Panc1 (cell line): ENCODE results near the gene MED25. TPM values are rescaled to one million over a fixed set of nuclear protein-coding genes. Genes with fewer than 3 reads are reported as not detected.

Experiments used
- ATAC-seq: fragments of 200-7000 bp; cut with Tn5 transposase; 2 replicates; pipeline ENCODE4 v1.9.1; 2020; ENCODE audit warnings: mild to moderate bottlenecking, moderate library complexity
- BruUV-seq: library from RNA; stranded (reverse); fragments of 400-500 nt; replicated peaks from 2 replicates; lab custom pipeline; 2021; lab: Mats Ljungman, UMichigan
- CTCF ChIA-PET: fragments of 300-600 bp; sonication (Branson Sonifier 250); formaldehyde crosslinking; loops from one replicate; lab custom pipeline; 2022; ENCODE audit warnings: antibody characterized with exemption; lab: Charles Lee
- POLR2A ChIA-PET: fragments of 300-600 bp; sonication (Branson Sonifier 250); formaldehyde crosslinking; loops from one replicate; lab custom pipeline; 2022; ENCODE audit warnings: antibody characterized with exemption; lab: Charles Lee
- DNase-seq: peaks from one replicate; pipeline ENCODE4 v3.0.0-alpha.2; 2010; ENCODE audit warnings: low read depth, low spot score
- H3K27ac ChIP-seq: 2 replicates; pipeline ENCODE4 v1.5.1; 2011; ENCODE audit warnings: mild to moderate bottlenecking, low read length, inconsistent platforms
- H3K27me3 ChIP-seq: fragments of 200-500 bp; sonication (Bioruptor generic); 2 replicates; pipeline ENCODE4 v1.6.0; 2014; ENCODE audit warnings: low read length, inconsistent platforms; ENCODE audit not compliant: control insufficient read depth, insufficient read depth
- H3K36me3 ChIP-seq: fragments of 200-500 bp; sonication (Bioruptor generic); 2 replicates; pipeline ENCODE4 v1.5.1; 2014; ENCODE audit warnings: inconsistent platforms, mild to moderate bottlenecking, low read length, moderate library complexity; ENCODE audit not compliant: control insufficient read depth, insufficient read depth
- H3K4me1 ChIP-seq: 2 replicates; pipeline ENCODE4 v1.5.1; 2011; ENCODE audit warnings: inconsistent platforms, mild to moderate bottlenecking, low read length, moderate library complexity; ENCODE audit not compliant: control insufficient read depth, insufficient read depth
- H3K4me3 ChIP-seq, 2 experiments: 2 replicates each; pipeline ENCODE4 v1.5.1; 2011 to 2012; ENCODE audit warnings: low read depth in 2 of 2, low read length in 2 of 2, mild to moderate bottlenecking in 2 of 2, inconsistent platforms in 1 of 2, moderate library complexity in 1 of 2
- H3K9me3 ChIP-seq: fragments of 200-500 bp; sonication (Bioruptor generic); 2 replicates; pipeline ENCODE4 v1.5.1; 2014; ENCODE audit warnings: low read depth, mild to moderate bottlenecking, inconsistent platforms, low read length, moderate library complexity; ENCODE audit not compliant: control insufficient read depth, insufficient read depth
- POLR2AphosphoS5 ChIP-seq: IDR thresholded peaks from 2 replicates; pipeline ENCODE4 v1.6.1; 2012; ENCODE audit warnings: mild to moderate bottlenecking, low read depth, low read length, moderate library complexity
- SIN3A ChIP-seq: IDR thresholded peaks from 2 replicates; pipeline ENCODE4 v1.6.1; 2012; ENCODE audit warnings: low read depth, mild to moderate bottlenecking, low read length, moderate library complexity, borderline replicate concordance; ENCODE audit not compliant: insufficient read depth
- TCF7L2 ChIP-seq: IDR thresholded peaks from 2 replicates; pipeline ENCODE4 v1.6.1; 2011; ENCODE audit warnings: mild to moderate bottlenecking, low read depth, low read length, inconsistent platforms
- in situ Hi-C: cut with HindIII; loops from 2 replicates; pipeline ENCODE4 v1.10.0; 2016; ENCODE audit warnings: low sequenced_read_pairs, low pct_unique_long_range_greater_than_20kb
- intact Hi-C: fragments of 100-400 bp; cut with micrococcal nuclease; formaldehyde crosslinking; loops from one replicate; pipeline ENCODE4 v1.10.0; 2022; ENCODE audit not compliant: unreplicated experiment
- total RNA-seq: library from RNA; stranded (reverse); gene quantifications from one replicate; pipeline ENCODE4 v1.2.1, GENCODE V29; 2021; ENCODE audit not compliant: unreplicated experiment
- TF ChIP-seq, protein P1 (sequence below): fragments of 450-650 bp; IDR thresholded peaks from 2 replicates; pipeline ENCODE4 v1.5.1; 2017; ENCODE audit warnings: mild to moderate bottlenecking
- TF ChIP-seq, protein P2 (sequence below), 2 experiments: IDR thresholded peaks; 2 replicates each; pipeline ENCODE4 v1.6.1; 2011 to 2012; ENCODE audit warnings: low read depth in 2 of 2, control low read depth in 1 of 2, low read length in 1 of 2, mild to moderate bottlenecking in 1 of 2, moderate library complexity in 1 of 2; ENCODE audit not compliant: insufficient read depth in 1 of 2

Gene MED25
- total RNA-seq, 1 experiment from 2014 or later = 52.4 TPM

- BruUV-seq = no TSS peak
- intact Hi-C loops = no loop called here
Measured at GRCh38 chr19:49836176-49837008, 18.3 kb downstream of the MED25 start.

DNA sequence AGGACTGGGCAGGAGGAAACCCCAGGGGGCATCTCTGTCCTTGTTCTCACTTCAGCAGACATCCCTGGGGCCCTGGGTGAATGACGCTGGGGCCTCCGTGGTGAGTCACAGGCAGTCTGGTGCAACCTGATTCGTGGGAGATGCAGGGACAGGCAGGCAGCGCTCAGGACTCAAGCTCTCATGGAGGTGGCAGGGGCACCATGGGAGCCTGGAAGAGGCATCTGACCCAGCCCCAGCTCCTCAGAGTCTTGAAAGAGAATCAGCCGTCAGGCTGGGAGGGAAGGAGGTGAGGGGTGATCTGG, 18.9 kb downstream of the MED25 start:
- intact Hi-C loops = no loop called here
- CTCF ChIA-PET = no interaction called here
- Histone ChIP-seq H3K27ac (no peak overlapping the region), H3K4me3 (no peak overlapping the region), H3K27me3 (no peaks in the 10 kb centered on the region), H3K9me3 (no peaks in the 10 kb centered on the region), H3K36me3 (no peaks in the 10 kb centered on the region; the same call in 1 of the 2 replicates), H3K4me1 (no peaks in the 10 kb centered on the region)
- in situ Hi-C loops = no loop called here
- BruUV-seq = no TSS peak
- no peak for ATAC-seq
- POLR2A ChIA-PET = no interaction called here
- DNase-seq = no peak
- TF ChIP-seq, protein P1, sequence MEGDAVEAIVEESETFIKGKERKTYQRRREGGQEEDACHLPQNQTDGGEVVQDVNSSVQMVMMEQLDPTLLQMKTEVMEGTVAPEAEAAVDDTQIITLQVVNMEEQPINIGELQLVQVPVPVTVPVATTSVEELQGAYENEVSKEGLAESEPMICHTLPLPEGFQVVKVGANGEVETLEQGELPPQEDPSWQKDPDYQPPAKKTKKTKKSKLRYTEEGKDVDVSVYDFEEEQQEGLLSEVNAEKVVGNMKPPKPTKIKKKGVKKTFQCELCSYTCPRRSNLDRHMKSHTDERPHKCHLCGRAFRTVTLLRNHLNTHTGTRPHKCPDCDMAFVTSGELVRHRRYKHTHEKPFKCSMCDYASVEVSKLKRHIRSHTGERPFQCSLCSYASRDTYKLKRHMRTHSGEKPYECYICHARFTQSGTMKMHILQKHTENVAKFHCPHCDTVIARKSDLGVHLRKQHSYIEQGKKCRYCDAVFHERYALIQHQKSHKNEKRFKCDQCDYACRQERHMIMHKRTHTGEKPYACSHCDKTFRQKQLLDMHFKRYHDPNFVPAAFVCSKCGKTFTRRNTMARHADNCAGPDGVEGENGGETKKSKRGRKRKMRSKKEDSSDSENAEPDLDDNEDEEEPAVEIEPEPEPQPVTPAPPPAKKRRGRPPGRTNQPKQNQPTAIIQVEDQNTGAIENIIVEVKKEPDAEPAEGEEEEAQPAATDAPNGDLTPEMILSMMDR = no peak
- no peak for TF ChIP-seq SIN3A
- TF ChIP-seq POLR2AphosphoS5 = no peak
- TF ChIP-seq, protein P2, sequence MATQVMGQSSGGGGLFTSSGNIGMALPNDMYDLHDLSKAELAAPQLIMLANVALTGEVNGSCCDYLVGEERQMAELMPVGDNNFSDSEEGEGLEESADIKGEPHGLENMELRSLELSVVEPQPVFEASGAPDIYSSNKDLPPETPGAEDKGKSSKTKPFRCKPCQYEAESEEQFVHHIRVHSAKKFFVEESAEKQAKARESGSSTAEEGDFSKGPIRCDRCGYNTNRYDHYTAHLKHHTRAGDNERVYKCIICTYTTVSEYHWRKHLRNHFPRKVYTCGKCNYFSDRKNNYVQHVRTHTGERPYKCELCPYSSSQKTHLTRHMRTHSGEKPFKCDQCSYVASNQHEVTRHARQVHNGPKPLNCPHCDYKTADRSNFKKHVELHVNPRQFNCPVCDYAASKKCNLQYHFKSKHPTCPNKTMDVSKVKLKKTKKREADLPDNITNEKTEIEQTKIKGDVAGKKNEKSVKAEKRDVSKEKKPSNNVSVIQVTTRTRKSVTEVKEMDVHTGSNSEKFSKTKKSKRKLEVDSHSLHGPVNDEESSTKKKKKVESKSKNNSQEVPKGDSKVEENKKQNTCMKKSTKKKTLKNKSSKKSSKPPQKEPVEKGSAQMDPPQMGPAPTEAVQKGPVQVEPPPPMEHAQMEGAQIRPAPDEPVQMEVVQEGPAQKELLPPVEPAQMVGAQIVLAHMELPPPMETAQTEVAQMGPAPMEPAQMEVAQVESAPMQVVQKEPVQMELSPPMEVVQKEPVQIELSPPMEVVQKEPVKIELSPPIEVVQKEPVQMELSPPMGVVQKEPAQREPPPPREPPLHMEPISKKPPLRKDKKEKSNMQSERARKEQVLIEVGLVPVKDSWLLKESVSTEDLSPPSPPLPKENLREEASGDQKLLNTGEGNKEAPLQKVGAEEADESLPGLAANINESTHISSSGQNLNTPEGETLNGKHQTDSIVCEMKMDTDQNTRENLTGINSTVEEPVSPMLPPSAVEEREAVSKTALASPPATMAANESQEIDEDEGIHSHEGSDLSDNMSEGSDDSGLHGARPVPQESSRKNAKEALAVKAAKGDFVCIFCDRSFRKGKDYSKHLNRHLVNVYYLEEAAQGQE (IDR thresholded peaks at IDR 0.05; ENCODE audit: insufficient read depth in 1 of 2, low read depth in 2 of 2, low read length in 1 of 2) = no peak

More at GRCh38 chr19:49836176-49837008, 18.3 kb downstream of the MED25 start:
- no peak overlapping the region for H3K4me3 ChIP-seq
- H3K27me3 ChIP-seq = no peaks in the 10 kb centered on the region
- in situ Hi-C loops = no loop called here
- DNase-seq = no peak
- ChIA-PET CTCF (no interaction called here), POLR2A (no interaction called here)
- no peak for ATAC-seq
- H3K36me3 ChIP-seq = no peaks in the 10 kb centered on the region; the same call in 1 of the 2 replicates
- no peaks in the 10 kb centered on the region for H3K4me1 ChIP-seq
- H3K27ac ChIP-seq = no peak overlapping the region
- no peak for TF ChIP-seq TCF7L2
- TF ChIP-seq, protein P2 (IDR thresholded peaks at IDR 0.05; ENCODE audit: insufficient read depth in 1 of 2, low read depth in 2 of 2, low read length in 1 of 2) = no peak
- TF ChIP-seq, protein P1 = no peak
- H3K9me3 ChIP-seq = no peaks in the 10 kb centered on the region
